GM12892 (cell line): ENCODE measurements around the gene WDR90.

Source experiments
- POLR2A ChIP-seq: IDR thresholded peaks from 2 replicates; pipeline ENCODE4 v1.6.1; 2011; ENCODE audit warnings: low read depth, low read length, control low read depth
- POLR2AphosphoS5 ChIP-seq: IDR thresholded peaks from 2 replicates; pipeline ENCODE4 v1.6.1; 2011; ENCODE audit warnings: low read depth, low read length, control low read depth
- TAF1 ChIP-seq: IDR thresholded peaks from 2 replicates; pipeline ENCODE4 v1.6.1; 2011; ENCODE audit warnings: low read depth, mild to moderate bottlenecking, control low read depth, low read length, borderline replicate concordance

GRCh38 chr16:680625-680945, 31.4 kb downstream of the WDR90 start:
- no peak for TF ChIP-seq POLR2A
- TF ChIP-seq POLR2AphosphoS5, result no peak
- no peak for TF ChIP-seq TAF1
